AG09319 (cell line): ENCODE measurements around the gene PHYKPL.
A peak's percentile ranks its signal among the peaks of the same experiment; 100 is the strongest.
"Not testable (repeated sequence)": the region's sequence is repeated elsewhere in the genome, so short reads cannot be mapped to it uniquely, and the experiment has no call there.

ENCODE experiments used
- DNase-seq: peaks from one replicate; pipeline ENCODE4 v3.0.0-alpha.2; 2010; ENCODE audit warnings: low read depth; ENCODE audit errors: extremely low read depth
- TF ChIP-seq, protein P1 (sequence below): IDR thresholded peaks from 2 replicates; pipeline ENCODE4 v1.5.1; 2011; ENCODE audit warnings: low read depth, mild to moderate bottlenecking, inconsistent platforms, low read length, moderate library complexity

PHYKPL gene

DNA sequence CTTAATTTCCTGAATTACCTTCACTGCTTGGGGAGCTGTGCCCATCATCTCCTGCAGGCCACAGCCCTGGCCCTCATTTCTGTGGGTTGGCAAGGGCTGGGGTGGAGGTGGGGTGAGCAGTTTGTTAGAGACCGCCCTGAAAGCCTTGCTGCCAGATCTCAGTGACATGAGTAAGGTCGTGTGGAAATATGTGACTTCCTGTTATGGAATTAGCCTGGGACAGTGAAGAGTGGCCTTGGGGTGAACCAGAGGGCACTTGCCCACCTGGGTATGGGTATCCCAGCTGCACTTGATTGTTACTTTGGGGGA, 30.7 kb downstream of the PHYKPL start:
- DNase-seq: no peak
- TF ChIP-seq, protein P1, sequence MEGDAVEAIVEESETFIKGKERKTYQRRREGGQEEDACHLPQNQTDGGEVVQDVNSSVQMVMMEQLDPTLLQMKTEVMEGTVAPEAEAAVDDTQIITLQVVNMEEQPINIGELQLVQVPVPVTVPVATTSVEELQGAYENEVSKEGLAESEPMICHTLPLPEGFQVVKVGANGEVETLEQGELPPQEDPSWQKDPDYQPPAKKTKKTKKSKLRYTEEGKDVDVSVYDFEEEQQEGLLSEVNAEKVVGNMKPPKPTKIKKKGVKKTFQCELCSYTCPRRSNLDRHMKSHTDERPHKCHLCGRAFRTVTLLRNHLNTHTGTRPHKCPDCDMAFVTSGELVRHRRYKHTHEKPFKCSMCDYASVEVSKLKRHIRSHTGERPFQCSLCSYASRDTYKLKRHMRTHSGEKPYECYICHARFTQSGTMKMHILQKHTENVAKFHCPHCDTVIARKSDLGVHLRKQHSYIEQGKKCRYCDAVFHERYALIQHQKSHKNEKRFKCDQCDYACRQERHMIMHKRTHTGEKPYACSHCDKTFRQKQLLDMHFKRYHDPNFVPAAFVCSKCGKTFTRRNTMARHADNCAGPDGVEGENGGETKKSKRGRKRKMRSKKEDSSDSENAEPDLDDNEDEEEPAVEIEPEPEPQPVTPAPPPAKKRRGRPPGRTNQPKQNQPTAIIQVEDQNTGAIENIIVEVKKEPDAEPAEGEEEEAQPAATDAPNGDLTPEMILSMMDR: no peak

DNA sequence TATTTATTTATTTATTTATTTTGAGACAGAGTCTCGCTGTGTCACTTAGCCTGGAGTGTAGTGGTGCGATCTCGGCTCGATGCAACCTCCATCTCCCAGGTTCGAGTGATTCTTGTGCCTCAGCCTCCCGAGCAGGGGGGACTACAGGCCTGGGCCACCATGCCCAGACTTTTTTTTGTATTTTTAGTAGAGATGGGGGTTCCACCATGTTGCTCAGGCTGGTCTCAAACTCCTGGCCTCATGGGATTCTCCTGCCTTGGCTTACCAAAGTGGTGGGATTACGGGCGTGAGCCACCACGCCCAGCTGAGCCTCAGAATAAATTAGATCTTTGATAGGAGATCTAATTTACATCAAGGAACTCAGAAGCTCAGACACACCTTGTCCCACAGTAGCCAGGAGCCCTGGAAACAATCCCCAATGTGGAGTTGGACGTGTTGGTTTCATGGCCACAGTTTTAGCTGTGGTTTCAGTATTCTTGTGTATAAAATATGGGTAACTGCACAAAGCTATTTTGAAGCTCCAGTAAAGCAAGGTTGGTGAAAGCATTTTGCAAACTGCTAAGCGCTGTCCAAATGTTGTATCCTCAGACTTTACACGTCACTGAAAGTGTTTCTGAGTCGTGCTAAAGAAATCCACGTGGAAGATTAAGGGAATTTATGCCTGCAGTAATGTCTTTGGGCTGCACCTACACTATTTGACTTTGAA, 31.2 kb downstream of the PHYKPL start:
- TF ChIP-seq, protein P1: no peak
- no peak for DNase-seq

DNA sequence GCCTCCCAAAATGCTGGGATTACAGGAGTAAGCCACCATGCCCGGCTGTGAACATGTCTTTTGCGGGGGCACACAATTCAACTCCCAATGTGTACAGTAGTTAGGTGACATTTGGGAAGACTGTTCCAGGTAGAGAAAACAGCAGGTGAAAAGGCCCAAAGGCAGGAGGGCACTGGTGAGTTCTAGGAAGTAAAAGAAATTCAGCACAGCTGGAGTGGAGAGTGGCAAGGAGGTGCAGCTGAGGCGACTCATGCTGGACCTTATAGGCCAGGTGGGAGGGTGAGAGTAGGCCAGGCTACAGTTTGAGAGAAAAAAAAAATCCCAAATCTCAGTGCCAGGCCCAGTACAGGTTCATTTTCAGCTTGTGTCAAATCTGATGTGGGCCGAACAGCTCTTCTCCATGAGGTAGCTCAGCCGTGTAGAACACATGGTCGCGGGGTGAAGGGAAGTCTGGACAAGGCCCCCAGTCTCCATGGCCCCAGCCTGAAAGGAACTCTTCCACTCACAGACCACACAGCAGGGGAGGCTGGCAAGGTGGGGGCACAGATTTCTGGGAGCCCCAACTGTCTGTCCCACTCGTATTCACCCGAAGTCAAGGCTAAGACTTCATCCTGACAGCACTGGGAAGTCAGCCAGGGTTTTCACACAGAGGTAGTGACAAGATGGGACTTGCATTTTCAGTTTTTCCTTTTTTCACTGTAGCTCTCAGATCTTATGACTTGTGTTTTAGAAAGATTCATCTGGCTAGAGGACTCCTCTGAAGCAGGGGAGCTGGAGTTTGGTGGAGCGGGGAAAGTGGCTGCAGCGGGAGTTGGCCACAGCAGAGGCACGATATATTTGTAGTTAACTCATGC, 32.8 kb downstream of the PHYKPL start:
- TF ChIP-seq, protein P1: no peak
- no peak for DNase-seq

DNA sequence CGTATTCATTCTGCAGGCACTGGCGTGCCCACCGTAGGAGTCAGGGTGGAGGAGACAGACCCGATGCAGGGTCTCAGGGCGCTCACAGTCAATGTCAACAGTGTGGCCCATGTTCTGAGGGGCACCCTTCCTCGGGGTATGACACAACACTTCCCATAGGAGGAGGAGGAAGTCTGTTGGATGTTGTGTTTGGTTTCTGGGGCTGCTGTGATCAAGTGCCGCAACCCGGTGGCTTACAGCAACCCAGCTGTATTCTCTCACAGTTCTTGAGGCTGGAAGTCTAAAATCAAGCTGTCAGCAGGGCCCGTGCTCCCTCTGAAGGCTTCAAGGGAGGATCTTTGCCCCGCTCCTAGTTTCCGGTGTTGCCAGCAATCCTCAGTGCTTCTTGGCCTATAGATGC, 33.9 kb downstream of the PHYKPL start:
- no peak for DNase-seq
- TF ChIP-seq, protein P1: no peak

DNA sequence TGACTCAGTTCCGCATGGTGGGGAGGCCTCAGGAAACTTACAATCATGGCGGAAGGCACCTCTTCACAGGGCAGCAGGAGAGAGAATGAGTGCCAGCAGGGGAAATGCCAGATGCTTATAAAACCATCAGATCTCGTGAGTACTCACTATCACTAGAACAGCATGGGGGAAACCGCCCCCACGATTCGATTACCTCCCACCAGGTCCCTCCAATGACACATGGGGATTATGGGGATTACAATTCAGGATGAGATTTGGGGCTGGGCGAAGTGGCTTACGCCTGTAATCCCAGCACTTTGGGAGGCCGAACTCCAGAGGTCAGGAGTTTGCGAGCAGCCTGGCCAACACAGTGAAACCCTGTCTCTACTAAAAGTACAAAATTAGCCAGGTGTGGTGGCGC, 34.5 kb downstream of the PHYKPL start:
- DNase-seq: not testable (repeated sequence)

DNA sequence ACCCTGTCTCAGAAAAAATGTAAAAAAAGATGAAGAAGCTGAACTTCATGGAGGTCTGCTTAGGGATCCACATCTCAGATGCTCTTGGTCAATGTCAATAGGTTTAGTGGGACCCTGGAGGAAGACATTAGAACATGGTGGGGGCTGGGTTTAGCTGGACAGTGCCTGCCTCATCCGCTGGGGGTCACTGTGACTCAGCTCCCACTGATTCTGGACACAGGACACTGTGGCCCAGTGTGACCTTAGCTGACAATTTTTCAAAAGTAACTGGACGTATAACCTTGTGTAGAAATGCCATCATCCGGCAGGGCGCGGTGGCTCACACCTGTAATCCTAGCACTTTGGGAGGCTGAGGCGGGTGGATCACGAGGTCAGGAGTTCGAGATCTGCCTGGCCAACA, 35.6 kb downstream of the PHYKPL start:
- no peak for DNase-seq
- TF ChIP-seq, protein P1: peak; percentile 18

DNA sequence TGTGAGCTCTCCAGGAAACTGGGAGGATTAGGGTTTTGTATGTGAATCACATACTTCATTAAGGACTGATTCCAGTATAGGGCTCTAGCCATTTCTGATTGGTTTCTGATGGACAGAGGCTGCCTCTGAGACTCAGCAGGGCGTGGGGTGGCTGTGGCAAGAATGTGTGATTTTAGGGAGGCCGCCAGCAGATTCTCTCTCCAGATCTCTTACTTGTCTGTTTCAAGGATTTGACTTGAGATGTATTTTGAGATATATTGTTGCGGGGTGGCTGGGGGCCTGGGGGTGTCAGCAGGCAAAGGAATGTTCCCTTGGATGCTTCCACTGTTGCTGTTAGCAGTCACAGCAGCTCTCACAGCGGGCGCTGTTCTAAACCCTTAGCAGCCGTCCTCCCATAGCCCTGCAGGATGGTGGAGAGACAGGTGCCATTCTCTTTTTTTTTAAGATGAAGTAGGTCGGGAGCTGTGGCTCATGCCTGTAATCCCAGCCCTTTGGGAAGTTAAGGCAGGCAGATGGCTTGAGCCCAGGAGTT, 36.3 kb downstream of the PHYKPL start:
- no peak for DNase-seq
- TF ChIP-seq, protein P1: no peak

DNA sequence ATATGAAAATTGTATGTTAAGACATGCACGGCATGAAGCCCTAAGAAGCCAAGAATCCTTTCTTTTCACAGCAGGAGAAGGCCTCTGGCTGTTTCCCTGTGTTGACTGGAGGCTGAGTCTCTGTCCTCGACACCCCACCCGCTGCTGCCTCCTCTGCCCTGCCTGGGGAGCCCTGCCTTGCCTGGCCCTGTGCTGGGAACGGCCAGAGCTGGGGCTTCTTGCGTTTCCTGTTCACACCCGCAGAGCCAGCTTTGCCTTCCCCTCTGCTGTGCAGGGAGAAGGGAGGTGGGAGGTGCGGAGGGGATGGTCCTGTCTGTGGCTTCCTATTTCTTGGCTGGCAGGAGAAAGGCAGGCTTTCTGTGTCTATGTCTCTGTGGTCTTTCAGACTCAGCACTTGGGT, 38.6 kb downstream of the PHYKPL start:
- TF ChIP-seq, protein P1: no peak

More for the DNA sequence above, 38.6 kb downstream of the PHYKPL start:
- DNase-seq: no peak
